AG04449 (cell line): ENCODE measurements around the gene IMMP2L.
A peak's percentile ranks its signal among the peaks of the same experiment; 100 is the strongest.

ENCODE experiments used
- CTCF ChIA-PET: fragments of 350-600 bp; formaldehyde crosslinking; extraction: SDS; loops from one replicate; lab custom pipeline; 2021; ENCODE audit warnings: antibody characterized with exemption; lab: Yijun Ruan, JAX
- POLR2A ChIA-PET: fragments of 400-600, 350-600 bp; formaldehyde crosslinking; extraction: SDS; loops from one replicate; lab custom pipeline; 2020; ENCODE audit warnings: antibody characterized with exemption, inconsistent platforms; lab: Yijun Ruan, JAX
- DNase-seq: peaks from one replicate; pipeline ENCODE4 v3.0.0-alpha.2; 2010; ENCODE audit warnings: low read depth, low spot score
- H3K4me3 ChIP-seq: 2 replicates; pipeline ENCODE4 v1.5.1; 2011; ENCODE audit warnings: low read depth, mild to moderate bottlenecking, control low read depth, low read length
- CTCF ChIP-seq: IDR thresholded peaks from one replicate; pipeline ENCODE4 v1.5.1; 2011; ENCODE audit warnings: mild to moderate bottlenecking, moderate library complexity, low read length, control low read depth, inconsistent platforms; ENCODE audit not compliant: insufficient read depth; ENCODE audit errors: missing control alignments

Gene IMMP2L

GRCh38 chr7:111268941-111269340 lies 293.4 kb downstream of the IMMP2L start:
- ChIA-PET CTCF (no interaction called here), POLR2A (no interaction called here)
- H3K4me3 ChIP-seq, result no peak overlapping the region
- TF ChIP-seq CTCF, result no peak
- no peak for DNase-seq

- no peak for TF ChIP-seq CTCF
- CTCF ChIA-PET, result no interaction called here
Measured at GRCh38 chr7:111266613-111267012, 295.7 kb downstream of the IMMP2L start.

GRCh38 chr7:111265394-111265793 lies 296.9 kb downstream of the IMMP2L start:
- CTCF ChIA-PET, result interaction anchor here (0.9 kb wide), 1 partner anchor 10 kb away, joined by 3 read pairs; no protein-coding TSS in a partner anchor
- no peak overlapping the region for H3K4me3 ChIP-seq
- POLR2A ChIA-PET, result interaction anchor here (0.6 kb wide), 1 partner anchor 573 kb away, joined by 3 read pairs; no protein-coding TSS in a partner anchor
- TF ChIP-seq CTCF, result no peak
- DNase-seq, result no peak

More at GRCh38 chr7:111266613-111267012, 295.7 kb downstream of the IMMP2L start:
- peak; percentile 70 for DNase-seq
- H3K4me3 ChIP-seq, result no peak overlapping the region
- POLR2A ChIA-PET, result interaction anchor here (0.6 kb wide), 1 partner anchor 94 kb away, joined by 3 read pairs; no protein-coding TSS in a partner anchor

GRCh38 chr7:111264981-111265380 lies 297.3 kb downstream of the IMMP2L start:
- ChIA-PET CTCF (interaction anchor here (0.9 kb wide), 1 partner anchor 11 kb away, joined by 3 read pairs; no protein-coding TSS in a partner anchor), POLR2A (interaction anchor here (0.6 kb wide), 1 partner anchor 573 kb away, joined by 3 read pairs; no protein-coding TSS in a partner anchor)
- no peak overlapping the region for H3K4me3 ChIP-seq
- TF ChIP-seq CTCF, result no peak
- no peak for DNase-seq

- no peak overlapping the region for H3K4me3 ChIP-seq
- ChIA-PET CTCF (no interaction called here), POLR2A (no interaction called here)
- DNase-seq, result no peak
- TF ChIP-seq CTCF, result no peak
Measured at GRCh38 chr7:111264111-111264868, 298.0 kb downstream of the IMMP2L start.

- no peak overlapping the region for H3K4me3 ChIP-seq
- POLR2A ChIA-PET, result no interaction called here
- no peak for DNase-seq
- TF ChIP-seq CTCF, result no peak
- CTCF ChIA-PET, result no interaction called here
Measured at GRCh38 chr7:111262293-111263116, 299.8 kb downstream of the IMMP2L start.
